DOHH2 (cell line): ENCODE results near the gene BZW1.

Experiments
- H3F3A ChIP-seq: fragments of 200-600 bp; sonication (generic), shearing (Covaris generic); 2 replicates; pipeline ENCODE4 v1.6.0; 2016; ENCODE audit warnings: antibody characterized with exemption, mild to moderate bottlenecking; ENCODE audit not compliant: control insufficient read depth, insufficient read depth
- H3K27ac ChIP-seq: fragments of 200-600 bp; sonication (generic); 2 replicates; pipeline ENCODE4 v1.5.1; 2014; ENCODE audit warnings: low read depth, mild to moderate bottlenecking, low read length, moderate library complexity
- H3K27me3 ChIP-seq: fragments of 200-600 bp; sonication (generic); 2 replicates; pipeline ENCODE4 v1.6.1; 2014; ENCODE audit warnings: mild to moderate bottlenecking, low read length, mixed read lengths; ENCODE audit not compliant: control insufficient read depth
- H3K36me3 ChIP-seq: fragments of 200-600 bp; sonication (generic); 2 replicates; pipeline ENCODE4 v1.6.1; 2014; ENCODE audit warnings: mild to moderate bottlenecking, low read length, moderate library complexity, mixed read lengths; ENCODE audit not compliant: control insufficient read depth
- H3K4me1 ChIP-seq: fragments of 200-600 bp; sonication (generic); 2 replicates; pipeline ENCODE4 v1.6.1; 2014; ENCODE audit warnings: mild to moderate bottlenecking, low read length, mixed read lengths; ENCODE audit not compliant: control insufficient read depth
- H3K4me2 ChIP-seq: fragments of 200-600 bp; sonication (generic); 2 replicates; pipeline ENCODE4 v1.6.0; 2014; ENCODE audit warnings: mild to moderate bottlenecking, low read length, moderate library complexity
- H3K4me3 ChIP-seq: fragments of 200-600 bp; sonication (generic); 2 replicates; pipeline ENCODE4 v1.5.1; 2014; ENCODE audit warnings: mild to moderate bottlenecking, low read length, mixed read lengths
- H3K79me2 ChIP-seq: fragments of 200-600 bp; sonication (generic); 2 replicates; pipeline ENCODE4 v1.6.1; 2014; ENCODE audit warnings: mild to moderate bottlenecking, low read length, mixed read lengths; ENCODE audit not compliant: control insufficient read depth
- H3K9me2 ChIP-seq: fragments of 200-600 bp; sonication (generic); replicated peaks from 2 replicates; pipeline ENCODE4 v1.6.1; 2014; ENCODE audit warnings: mild to moderate bottlenecking, low read length, mixed read lengths; ENCODE audit not compliant: control insufficient read depth
- H3K9me3 ChIP-seq: fragments of 200-600 bp; sonication (generic); 2 replicates; pipeline ENCODE4 v1.6.1; 2014; ENCODE audit warnings: antibody characterized with exemption, low read length, mixed read lengths; ENCODE audit not compliant: control insufficient read depth, insufficient read depth
- H4K20me1 ChIP-seq: fragments of 200-600 bp; sonication (generic); 2 replicates; pipeline ENCODE4 v1.6.0; 2014; ENCODE audit warnings: low read depth, mild to moderate bottlenecking, antibody characterized with exemption, low read length, moderate library complexity; ENCODE audit not compliant: control insufficient read depth, insufficient read depth
- CTCF ChIP-seq: fragments of 200-600 bp; sonication (generic); IDR thresholded peaks from one replicate; pipeline ENCODE4 v1.5.1; 2014; ENCODE audit warnings: antibody characterized with exemption, mild to moderate bottlenecking, low read depth, low read length; ENCODE audit not compliant: poor library complexity, severe bottlenecking
- EZH2phosphoT487 ChIP-seq: fragments of 200-600 bp; sonication (generic); IDR thresholded peaks from 2 replicates; pipeline ENCODE4 v1.6.1; 2017; ENCODE audit warnings: borderline replicate concordance, mild to moderate bottlenecking, antibody characterized with exemption, low read length, moderate library complexity, mixed read lengths

The BZW1 gene

GRCh38 chr2:200770847-200771246, 40.9 kb upstream of the BZW1 start:
- Histone ChIP-seq H3K4me1 (no peaks in the 10 kb centered on the region), H3K36me3 (no peaks in the 10 kb centered on the region), H3F3A (no peaks in the 10 kb centered on the region), H4K20me1 (no peaks in the 10 kb centered on the region), H3K9me3 (0 out of 2 replicates have a peak, but pooled peaks cover 4% of the 10 kb centered on the region), H3K4me3 (no peak overlapping the region), H3K9me2 (no peaks in the 10 kb centered on the region), H3K27me3 (no peaks in the 10 kb centered on the region; the same call in 1 of the 2 replicates), H3K4me2 (no peak overlapping the region), H3K79me2 (no peaks in the 10 kb centered on the region), H3K27ac (no peak overlapping the region)
- no peak for TF ChIP-seq CTCF
- no peak for TF ChIP-seq EZH2phosphoT487

DNA sequence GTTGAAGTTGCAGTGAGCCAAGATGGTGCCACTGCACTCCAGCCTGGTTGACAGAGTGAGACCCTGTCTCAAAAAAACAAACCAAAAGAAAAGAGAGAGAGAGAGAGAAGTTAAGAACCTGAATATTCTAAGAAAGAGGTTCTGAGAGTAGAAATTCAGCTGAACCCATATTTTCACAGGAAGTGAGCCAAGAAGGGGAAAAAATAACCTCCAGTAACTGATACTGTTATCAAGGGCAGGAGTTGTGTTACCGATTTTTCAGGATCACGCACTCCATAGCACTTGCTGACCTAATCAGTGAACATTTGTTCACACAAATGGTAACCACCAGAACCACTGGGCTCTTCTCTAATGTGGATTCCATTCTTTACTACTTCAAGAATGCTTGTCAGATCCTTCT, 39.1 kb upstream of the BZW1 start:
- Histone ChIP-seq H3K9me2 (no peaks in the 10 kb centered on the region), H3K79me2 (no peaks in the 10 kb centered on the region), H3K27ac (no peak overlapping the region), H4K20me1 (no peaks in the 10 kb centered on the region), H3K36me3 (no peaks in the 10 kb centered on the region), H3K4me2 (no peak overlapping the region), H3K4me3 (no peak overlapping the region), H3K9me3 (0 out of 2 replicates have a peak, but pooled peaks cover 4% of the 10 kb centered on the region), H3K27me3 (no peaks in the 10 kb centered on the region; the same call in 1 of the 2 replicates), H3K4me1 (no peaks in the 10 kb centered on the region), H3F3A (no peaks in the 10 kb centered on the region)
- TF ChIP-seq EZH2phosphoT487 (no peak), CTCF (no peak)

DNA sequence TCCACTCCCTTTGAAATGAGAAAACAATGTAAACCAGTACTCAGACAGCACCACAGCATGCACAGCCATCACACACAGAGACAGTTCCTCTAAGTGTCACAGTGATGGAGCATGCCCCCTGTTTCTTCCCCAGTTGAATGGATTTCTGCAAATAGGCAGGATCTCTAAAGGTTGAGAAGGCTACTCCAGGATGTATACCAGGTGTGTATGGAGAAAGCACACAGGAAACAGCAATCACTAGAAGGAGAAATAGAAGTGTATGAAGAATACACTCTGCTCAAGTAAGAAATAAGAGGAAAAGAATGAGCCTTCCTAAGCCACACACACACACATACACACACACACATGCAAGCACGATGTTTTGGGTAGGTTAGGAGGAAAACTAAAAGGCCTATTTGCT, 38.6 kb upstream of the BZW1 start:
- Histone ChIP-seq H4K20me1 (no peaks in the 10 kb centered on the region), H3K9me3 (0 out of 2 replicates have a peak, but pooled peaks cover 4% of the 10 kb centered on the region), H3K9me2 (no peaks in the 10 kb centered on the region), H3K4me1 (no peaks in the 10 kb centered on the region), H3F3A (no peaks in the 10 kb centered on the region), H3K27ac (no peak overlapping the region), H3K79me2 (no peaks in the 10 kb centered on the region), H3K4me2 (no peak overlapping the region), H3K4me3 (no peak overlapping the region), H3K36me3 (no peaks in the 10 kb centered on the region), H3K27me3 (no peaks in the 10 kb centered on the region; the same call in 1 of the 2 replicates)
- TF ChIP-seq EZH2phosphoT487 (no peak), CTCF (no peak)
